Measurements from ENCODE around the gene NELL1.

GRCh38 chr11:20672575-20672974, 3.2 kb downstream of the NELL1 start:
- TF ChIP-seq POLR2AphosphoS5 (IDR thresholded peaks at IDR 0.05; ENCODE audit: low read depth, low read length) (no peak), REST (IDR thresholded peaks at IDR 0.05; ENCODE audit: insufficient read depth in 1 of 2, low read depth in 2 of 2, low read length in 2 of 2) (no peak), TAF1 (IDR thresholded peaks at IDR 0.05; ENCODE audit: borderline replicate concordance, insufficient read depth, low read length) (no peak), SIN3A (IDR thresholded peaks at IDR 0.05; ENCODE audit: borderline replicate concordance, insufficient read depth, low read length) (no peak), FOXP2 (optimal IDR thresholded peaks at IDR 0.05; ENCODE audit: borderline replicate concordance, extremely low read depth, extremely low read length, insufficient read depth) (no peak)
